ENCODE results near the gene EYS.

GRCh38 chr6:65148839-65149238, 558.2 kb downstream of the EYS start:
- TF ChIP-seq EP300 (IDR thresholded peaks at IDR 0.05) (no peak), CTCF (IDR thresholded peaks at IDR 0.05) (no peak), POLR2A (IDR thresholded peaks at IDR 0.05) (no peak), POLR2AphosphoS5 (IDR thresholded peaks at IDR 0.05) (no peak)

Measured in gastroesophageal sphincter (tissue), 3 donors.